Subcutaneous adipose tissue (tissue), 4 donors: ENCODE measurements around the gene PDCD2L. TPM values are rescaled to one million over a fixed set of nuclear protein-coding genes. Genes with fewer than 3 reads are reported as not detected.

Source experiments
- total RNA-seq, 4 donors: library from RNA; depleted of rRNA; stranded (reverse); fragments of >200 nt; gene quantifications; one replicate each; pipeline ENCODE4 v1.1.0, GENCODE V29; 2016
- TF ChIP-seq, protein P1 (sequence below): fragments of 450-650 bp; IDR thresholded peaks from one replicate; pipeline ENCODE4 v1.5.1; 2016; ENCODE audit warnings: low read depth, mild to moderate bottlenecking, control low read depth, antibody characterized with exemption, moderate library complexity

The PDCD2L gene
- total RNA-seq, 4 donors from 2014 or later: 7.9 to 13.6 (median 10.4) TPM

DNA sequence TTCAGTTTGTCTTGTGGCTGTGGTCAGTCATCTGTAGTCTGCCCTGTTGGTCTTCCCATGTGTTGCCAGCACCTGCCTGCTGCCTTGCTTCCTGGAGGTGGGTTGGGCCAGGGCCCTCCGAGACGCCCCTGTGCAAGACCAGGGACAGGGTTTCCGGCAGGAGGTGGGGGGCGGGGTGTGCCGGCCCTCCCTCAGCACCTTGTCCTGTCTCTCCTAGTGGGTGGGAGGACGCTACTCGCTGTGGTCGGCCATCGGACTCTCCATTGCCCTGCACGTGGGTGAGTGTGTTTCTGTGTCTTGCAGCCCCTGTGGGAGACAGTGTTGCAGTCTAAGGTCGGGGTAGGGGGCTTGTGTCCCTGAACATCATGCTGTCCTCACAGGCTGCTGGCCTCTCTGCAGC is 11.2 kb upstream of the PDCD2L start:
- TF ChIP-seq, protein P1, sequence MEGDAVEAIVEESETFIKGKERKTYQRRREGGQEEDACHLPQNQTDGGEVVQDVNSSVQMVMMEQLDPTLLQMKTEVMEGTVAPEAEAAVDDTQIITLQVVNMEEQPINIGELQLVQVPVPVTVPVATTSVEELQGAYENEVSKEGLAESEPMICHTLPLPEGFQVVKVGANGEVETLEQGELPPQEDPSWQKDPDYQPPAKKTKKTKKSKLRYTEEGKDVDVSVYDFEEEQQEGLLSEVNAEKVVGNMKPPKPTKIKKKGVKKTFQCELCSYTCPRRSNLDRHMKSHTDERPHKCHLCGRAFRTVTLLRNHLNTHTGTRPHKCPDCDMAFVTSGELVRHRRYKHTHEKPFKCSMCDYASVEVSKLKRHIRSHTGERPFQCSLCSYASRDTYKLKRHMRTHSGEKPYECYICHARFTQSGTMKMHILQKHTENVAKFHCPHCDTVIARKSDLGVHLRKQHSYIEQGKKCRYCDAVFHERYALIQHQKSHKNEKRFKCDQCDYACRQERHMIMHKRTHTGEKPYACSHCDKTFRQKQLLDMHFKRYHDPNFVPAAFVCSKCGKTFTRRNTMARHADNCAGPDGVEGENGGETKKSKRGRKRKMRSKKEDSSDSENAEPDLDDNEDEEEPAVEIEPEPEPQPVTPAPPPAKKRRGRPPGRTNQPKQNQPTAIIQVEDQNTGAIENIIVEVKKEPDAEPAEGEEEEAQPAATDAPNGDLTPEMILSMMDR: no peak

DNA sequence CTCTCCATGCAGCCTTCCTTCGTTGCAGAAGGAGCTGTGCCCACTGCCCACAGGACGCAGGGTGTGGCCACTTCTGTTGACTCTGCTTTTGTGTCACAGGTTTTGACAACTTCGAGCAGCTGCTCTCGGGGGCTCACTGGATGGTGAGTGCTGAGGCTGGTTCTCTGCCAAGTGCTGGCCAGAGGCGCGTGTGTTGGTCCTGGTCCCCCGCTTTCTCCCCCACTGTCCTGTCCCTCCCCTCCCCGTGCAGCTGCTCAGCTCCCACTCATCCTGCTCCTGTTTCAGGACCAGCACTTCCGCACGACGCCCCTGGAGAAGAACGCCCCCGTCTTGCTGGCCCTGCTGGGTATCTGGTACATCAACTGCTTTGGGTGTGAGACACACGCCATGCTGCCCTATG is 10.6 kb upstream of the PDCD2L start:
- TF ChIP-seq, protein P1: no peak

DNA sequence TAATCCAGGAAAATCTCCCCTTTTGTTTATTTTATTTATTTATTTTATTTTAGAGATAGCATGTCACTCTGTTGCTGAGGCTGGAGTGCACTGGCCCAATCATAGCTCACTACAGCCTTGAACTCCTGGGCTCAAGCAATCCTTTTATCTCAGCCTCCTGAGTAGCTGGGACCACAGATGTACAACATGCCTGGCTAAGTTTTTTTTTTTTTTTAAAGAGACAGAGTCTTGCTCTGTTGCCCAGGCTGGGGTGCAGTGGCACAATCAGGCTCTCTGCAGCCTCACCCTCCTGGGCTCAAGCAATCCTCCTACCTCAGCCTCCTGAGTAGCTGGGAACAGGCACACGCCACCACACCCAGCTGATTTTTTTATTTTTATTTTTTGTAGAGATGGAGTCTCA is 6.3 kb upstream of the PDCD2L start:
- TF ChIP-seq, protein P1: no peak

DNA sequence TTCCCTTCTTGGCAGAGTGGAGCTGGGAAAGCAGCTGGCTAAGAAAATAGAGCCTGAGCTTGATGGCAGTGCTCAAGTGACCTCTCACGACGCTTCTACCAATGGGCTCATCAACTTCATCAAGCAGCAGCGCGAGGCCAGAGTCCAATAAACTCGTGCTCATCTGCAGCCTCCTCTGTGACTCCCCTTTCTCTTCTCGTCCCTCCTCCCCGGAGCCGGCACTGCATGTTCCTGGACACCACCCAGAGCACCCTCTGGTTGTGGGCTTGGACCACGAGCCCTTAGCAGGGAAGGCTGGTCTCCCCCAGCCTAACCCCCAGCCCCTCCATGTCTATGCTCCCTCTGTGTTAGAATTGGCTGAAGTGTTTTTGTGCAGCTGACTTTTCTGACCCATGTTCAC is 4.3 kb upstream of the PDCD2L start:
- TF ChIP-seq, protein P1: no peak

DNA sequence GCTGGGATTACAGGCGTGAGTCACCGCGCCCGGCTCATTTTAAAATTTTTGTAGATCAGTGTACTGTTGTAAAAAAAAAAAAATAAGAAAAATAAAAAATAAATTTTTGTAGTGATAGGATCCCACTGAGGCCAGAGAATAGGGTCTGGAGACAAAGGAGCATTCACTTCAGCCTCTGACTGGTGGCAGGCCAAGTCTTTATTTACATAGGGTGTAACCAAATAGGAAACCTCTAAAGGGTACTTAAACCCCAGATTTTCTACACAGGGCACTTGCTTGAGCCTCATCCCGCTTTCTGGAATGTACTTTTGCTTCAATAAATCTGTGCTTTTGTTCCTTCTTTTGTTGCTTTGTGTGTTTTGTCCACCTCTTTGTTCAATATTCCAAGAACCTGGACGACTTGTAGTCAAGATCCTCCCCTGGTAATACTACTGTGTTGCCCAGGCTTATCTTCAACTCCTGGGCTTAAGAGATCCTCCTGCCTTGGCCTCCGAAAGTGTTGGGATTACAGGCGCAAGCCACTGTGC is 2.1 kb upstream of the PDCD2L start:
- TF ChIP-seq, protein P1: no peak

DNA sequence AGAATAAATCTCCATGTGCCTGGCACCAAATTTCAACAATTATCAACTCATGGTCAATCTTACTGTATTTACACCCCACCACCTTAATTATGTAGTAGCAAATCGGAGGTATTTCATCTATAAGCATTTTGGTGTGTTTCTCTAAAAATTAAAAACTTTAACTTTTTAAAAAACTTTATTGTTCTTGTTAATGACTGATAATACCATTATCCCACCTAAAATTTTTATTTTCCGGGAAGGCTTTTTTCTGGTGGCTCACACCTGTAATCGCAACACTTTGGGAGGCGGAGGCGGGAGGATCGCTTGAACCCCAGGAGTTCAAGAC is 453 bp upstream of the PDCD2L start:
- TF ChIP-seq, protein P1: no peak

DNA sequence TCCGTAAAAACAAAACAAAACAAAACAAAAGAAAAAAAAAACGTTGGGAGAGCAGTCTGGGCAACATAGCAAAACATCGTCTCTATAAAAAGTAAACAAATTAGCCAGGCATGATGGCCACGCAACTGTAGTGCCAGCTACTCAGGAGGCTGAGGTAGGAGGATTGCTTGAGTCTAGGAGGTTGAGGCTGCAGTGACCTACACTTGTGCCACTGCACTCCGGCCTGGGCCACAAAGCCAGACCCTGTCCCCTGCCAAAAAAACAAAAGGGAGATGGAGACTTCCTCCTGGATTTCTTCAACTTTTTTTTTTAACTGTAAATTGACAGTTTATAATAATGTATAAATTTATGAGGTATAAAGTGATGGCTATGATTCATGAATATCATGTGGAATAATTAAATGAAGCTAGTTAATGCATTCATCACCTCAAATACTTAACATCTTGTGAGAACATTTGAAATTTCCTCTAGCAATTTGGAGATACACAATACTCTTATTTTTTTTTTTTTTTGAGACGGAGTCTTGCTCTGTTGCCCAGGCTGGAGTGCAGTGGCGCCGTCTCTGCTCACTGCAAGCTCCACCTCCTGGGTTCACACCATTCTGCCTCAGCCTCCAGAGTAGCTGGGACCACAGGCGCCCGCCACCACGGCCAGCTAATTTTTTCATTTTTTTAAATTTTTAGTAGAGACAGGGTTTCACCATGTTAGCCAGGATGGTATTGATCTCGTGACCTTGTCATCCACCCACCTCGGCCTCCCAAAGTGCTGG is 1.9 kb downstream of the PDCD2L start:
- TF ChIP-seq, protein P1: no peak
